KOPT-K1 (cell line): ENCODE results near the gene OTOP1.
"Not testable (repeated sequence)": the region's sequence is repeated elsewhere in the genome, so short reads cannot be mapped to it uniquely, and the experiment has no call there.

Experiments
- H3K27ac ChIP-seq: fragments of 200-600 bp; sonication (generic); 2 replicates; pipeline ENCODE4 v1.5.1; 2016; ENCODE audit warnings: antibody characterized with exemption, mild to moderate bottlenecking, low read depth, low read length; ENCODE audit not compliant: poor library complexity, severe bottlenecking
- H3K36me3 ChIP-seq: fragments of 200-600 bp; sonication (generic); 2 replicates; pipeline ENCODE4 v1.5.1; 2017; ENCODE audit warnings: antibody characterized with exemption, mild to moderate bottlenecking, low read length, moderate library complexity; ENCODE audit not compliant: insufficient read depth
- H3K9me3 ChIP-seq: fragments of 200-600 bp; sonication (generic); 2 replicates; pipeline ENCODE4 v1.5.1; 2017; ENCODE audit warnings: antibody characterized with exemption, low read length, mild to moderate bottlenecking; ENCODE audit not compliant: insufficient read depth, poor library complexity, severe bottlenecking

The OTOP1 gene

GRCh38 chr4:4145622-4146021 is 81.1 kb downstream of the OTOP1 start:
- not testable (repeated sequence) for H3K9me3 ChIP-seq, H3K27ac ChIP-seq, H3K36me3 ChIP-seq

- H3K36me3 ChIP-seq, H3K27ac ChIP-seq, H3K9me3 ChIP-seq: not testable (repeated sequence)
These were observed 83.4 kb downstream of the OTOP1 start for GRCh38 chr4:4143376-4143775.

GRCh38 chr4:4142679-4143078 is 84.0 kb downstream of the OTOP1 start:
- not testable (repeated sequence) for H3K9me3 ChIP-seq, H3K36me3 ChIP-seq, H3K27ac ChIP-seq

GRCh38 chr4:4141186-4141585 is 85.5 kb downstream of the OTOP1 start:
- H3K36me3 ChIP-seq, H3K27ac ChIP-seq, H3K9me3 ChIP-seq: not testable (repeated sequence)
